ENCODE data around the gene AMBP.

The AMBP gene

GRCh38 chr9:114078021-114078780 is at the start of gene AMBP:
TSS of gene AMBP (minus strand) at chr9:114078300. CDS start at chr9:114078209, 91 bp downstream.
- DNase-seq = no peak

GRCh38 chr9:114126247-114127060 is 48.4 kb upstream of the AMBP start:
- no peak for DNase-seq

- no peak for DNase-seq
Measured at GRCh38 chr9:114125476-114126013, 47.4 kb upstream of the AMBP start.

DNA sequence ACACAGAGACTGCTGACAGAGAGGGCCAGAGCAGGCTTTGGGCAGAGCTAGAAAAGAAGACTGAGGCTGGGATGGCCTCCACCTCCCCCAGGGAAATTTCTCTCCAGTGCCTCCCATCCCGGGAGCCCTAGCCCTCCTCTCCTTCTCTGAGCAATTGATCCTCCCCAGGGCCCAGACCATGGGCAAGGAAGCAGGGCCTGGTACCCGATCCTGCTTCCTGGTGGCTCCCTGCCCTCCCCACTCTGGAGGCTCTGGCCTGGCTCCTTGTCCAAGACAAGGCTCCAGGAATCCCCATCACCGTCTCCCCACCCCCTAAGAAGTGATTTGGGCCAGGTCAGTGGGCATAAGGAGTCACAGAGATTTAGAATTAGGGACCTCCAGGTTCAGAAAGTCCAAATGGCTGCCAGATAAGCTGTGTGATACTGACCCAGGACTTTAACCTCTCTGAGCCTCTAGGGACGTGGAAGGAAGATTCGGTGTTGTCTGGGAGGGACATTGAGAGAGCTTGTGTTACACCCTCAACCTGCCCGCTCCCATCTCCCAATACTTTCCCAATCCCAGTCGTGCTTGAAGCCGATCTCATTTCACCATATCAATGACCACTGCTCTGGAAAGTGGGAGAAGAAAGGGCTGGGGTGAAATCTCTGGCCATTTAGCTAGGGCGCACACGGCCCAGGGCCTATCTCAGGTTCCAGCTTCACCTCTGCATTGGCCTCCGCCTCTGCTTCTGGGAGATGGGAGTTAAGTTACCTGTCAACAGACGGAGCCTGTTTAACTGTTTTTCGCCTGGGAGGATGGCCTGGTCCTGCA is 46.8 kb upstream of the AMBP start:
- DNase-seq = no peak

DNA sequence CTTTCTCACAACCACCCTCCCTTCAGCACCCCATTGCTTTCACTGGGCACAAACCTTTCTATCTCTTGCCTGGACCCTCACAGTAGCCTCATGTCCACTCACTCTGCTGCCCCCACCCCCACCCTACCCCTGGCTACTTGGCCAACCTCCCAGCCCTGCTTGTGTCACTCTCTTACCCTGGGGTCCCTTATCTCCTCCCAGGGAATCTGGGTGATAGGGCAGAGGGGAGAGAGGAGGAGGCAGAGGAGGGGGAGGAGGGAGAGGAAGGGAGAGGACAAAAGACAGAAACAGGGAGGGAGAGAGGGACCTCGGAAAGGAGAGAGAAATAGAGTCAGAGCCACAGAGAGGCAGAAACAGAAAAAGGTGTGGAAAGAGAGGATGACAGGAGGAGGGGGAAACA is 46.0 kb upstream of the AMBP start:
- DNase-seq = no peak

DNA sequence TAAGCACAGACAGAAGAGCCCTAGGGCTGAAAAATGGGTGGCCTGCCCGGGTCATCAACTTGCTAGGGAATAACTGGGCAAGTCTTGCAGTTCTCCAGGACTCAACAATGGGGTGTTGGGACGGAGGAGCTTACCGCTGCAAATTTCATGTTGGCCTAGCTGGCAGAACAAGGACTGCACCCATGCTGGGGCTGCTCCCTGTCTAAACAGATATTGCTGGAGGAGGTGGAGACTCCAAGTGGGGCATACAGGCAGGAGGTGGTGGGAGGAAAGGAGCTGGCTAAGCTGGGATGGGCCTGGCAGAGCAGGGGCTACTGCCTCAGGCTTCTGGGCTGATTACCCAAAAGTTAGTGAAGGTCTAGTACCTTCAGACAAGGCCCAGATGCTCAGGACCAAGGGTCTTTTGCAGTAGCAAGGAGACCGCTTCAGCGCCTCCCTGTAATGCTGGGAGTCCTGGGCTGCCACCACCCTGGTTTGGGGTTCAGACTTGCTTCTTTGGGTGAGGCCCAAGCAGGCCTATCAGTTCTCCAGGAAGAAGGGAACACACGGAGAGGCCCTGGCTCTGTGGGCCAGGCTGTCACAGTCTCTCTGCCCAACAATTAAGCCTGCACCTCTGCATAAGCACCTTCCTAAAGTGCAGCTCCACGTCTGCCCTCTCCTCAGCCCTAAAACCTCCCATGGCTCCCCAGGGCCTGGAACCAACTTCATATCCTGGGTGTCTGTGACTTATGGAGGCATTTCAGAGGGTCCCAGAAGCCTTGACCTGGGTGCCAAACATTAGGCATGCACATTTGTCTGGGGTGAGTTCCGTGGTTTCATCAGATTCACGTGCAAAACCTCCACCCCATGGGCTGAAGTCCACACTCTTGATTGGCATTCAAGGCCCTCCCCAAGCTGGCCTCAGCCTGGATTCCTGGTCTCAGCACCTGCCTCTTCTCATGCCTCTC is 45.2 kb upstream of the AMBP start:
- no peak for DNase-seq

GRCh38 chr9:114122136-114123027 is 44.3 kb upstream of the AMBP start:
- DNase-seq = no peak

- DNase-seq = no peak
Measured at GRCh38 chr9:114121227-114122135, 43.4 kb upstream of the AMBP start.

DNA sequence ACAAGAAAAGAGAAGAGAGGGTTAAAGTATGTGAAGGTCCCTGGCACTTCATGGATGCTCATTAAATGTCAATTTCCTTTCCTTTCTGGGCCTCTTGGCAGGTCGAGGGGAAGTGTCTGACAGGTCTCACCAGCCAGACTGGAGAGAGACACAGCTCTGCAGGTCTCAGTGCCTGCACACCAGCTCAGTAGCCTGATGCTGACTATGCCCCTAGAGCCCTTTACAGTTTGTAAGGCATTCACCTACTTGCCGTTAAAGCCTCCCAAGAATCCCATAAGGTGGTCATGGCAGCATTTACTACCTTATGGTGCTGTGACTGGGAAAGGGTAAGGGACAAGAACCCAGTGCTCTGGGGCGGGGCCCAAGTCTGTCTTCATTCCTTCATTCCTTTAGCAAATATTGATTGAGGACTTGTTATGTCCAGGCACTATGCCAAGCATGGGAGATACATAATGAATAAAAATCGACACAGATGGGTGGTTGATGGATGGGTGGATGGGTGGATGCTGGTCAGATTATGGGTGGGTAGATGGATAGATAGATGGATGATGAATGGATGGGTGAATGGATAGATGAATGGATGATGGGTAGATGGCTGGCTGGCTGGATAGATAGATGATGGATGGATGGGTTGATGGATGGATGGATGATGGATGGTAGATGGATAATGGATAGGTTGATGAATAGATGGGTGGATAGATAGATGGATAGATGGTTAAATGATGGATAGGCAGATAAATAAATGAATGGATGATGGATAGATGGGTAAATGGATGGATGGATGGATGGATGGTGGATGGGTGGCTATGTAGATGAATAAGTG is 42.3 kb upstream of the AMBP start:
- no peak for DNase-seq

DNA sequence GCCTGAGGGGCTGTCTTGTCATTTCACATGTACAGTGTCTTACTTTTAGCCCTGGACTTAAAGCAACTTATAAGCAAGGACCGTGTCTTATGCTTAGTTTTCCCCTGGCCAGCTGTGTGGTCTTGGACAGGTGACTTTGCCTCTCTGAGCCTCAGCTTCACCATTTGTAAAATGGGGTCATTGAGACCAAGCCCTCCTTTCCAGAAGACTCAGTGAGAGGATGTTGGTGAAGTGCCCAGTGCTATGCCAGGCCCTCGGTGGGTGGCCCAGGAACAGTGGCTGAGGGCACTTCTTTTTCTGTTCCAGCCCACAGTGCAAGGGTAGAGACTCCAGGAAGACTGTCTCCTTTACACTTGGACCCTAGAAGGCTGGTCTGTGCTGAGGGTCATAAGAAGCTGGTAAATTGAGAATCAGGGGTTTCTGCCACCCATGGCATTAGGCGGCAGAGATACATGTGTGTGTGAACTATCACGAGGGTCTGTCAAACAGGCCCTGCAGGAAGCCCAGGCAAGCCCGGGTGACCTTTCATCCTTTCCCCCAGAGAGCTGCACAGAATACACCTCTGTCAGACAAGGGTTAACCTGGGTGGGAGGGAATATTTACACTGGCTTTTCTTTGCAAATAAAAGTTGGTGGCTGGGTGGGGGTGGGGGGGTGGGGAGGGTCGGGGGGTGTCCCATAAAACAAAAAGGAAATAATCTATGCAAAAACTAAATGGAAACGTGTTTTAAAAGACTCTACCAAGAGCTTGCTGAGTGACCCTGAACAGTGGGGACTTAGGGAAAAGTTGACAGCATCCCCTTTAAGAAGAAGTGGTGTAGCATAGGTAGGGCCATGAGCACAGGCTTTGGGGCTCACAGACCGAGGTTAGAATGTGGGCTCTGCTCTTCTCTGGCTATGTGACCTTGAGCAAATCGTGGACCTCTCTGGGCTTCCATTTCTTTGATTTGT is 41.4 kb upstream of the AMBP start:
- no peak for DNase-seq

DNA sequence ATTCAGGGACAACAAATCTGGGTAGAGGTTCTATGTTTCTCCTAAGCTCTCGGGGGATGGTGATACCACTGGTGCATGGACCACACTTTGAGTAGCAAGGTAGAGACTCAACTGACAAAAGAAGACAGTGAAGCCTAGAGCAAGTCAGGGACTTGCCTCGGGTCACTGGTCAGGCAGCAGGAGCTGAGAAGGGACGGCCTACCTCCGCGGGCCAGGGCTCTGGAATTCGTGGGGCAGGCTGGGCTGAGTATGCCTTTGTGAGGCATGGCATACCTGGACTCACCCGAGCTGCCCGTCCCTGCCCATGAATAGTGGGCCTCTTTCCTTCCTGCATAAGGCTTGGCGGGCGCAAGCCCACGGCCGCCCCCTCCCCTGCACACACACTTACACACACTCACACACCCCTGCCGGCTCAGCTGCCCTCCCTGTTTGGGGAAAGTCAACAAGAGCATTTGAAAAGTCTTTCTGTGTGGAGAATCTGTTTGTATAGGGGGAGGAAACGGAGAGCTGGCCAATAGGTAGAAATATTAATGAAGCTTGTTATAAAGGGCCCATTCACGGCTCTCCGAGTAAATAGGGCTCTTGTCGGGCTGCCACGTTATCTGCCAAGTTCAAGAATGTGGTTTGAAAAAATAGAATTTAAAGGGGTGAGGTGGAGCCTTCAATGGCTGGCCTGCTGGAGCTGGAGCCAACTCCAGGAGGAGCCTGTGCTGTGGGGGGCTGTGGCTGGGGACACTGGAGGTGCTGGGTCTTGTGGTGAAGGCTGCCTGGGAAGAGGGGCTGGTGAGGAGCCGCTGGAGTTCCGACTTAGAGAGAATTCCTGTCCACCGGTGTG is 40.1 kb upstream of the AMBP start:
- no peak for DNase-seq

DNA sequence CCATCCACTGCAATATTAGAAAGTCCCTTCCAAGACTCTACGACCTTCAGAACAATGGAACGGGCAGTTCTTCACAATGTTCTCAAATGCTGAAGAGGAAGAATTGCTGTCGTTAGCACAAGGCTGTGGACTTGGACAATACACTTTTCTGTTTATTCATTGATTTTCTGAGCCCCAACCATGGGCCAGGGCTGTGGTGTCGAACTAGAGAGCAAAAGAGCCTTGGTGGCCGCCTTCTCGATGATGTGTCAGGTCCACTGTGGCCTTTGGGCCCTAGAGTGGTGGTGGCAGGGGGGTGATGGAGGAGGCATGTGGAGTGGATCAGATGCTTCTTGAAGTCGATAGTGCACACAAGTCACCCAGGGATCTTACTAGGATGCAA is 39.5 kb upstream of the AMBP start:
- DNase-seq = no peak

DNA sequence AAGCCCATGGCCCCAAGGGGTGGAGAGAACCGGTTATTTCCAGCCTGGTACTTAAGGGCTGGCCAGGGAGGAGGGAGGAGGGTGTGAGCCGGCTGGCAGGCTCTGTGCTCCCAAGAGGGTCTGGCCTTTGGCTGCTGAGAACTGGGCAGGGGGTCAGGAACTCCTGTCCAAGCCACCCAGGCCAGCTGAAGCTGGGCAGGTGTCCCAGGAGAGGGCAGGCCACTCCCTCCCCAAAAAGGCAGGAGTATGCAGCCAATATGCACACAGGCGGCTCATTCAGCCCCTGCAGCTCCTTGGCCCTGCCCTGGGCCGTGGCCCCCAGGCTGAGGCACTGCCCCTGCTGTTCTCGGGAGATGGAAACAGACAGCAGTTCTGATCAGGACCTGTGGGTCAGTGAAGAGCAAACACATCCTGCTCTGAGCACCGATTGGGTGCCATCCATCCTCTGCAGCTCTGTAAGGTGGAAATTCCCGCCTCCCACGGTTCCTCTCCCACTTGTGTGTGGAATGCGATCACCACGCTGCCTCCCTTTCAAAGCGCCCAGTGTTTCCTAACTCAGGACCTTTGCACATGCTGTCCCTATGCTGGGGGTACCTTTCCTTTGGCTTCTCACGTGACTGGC is 38.1 kb upstream of the AMBP start:
- no peak for DNase-seq

DNA sequence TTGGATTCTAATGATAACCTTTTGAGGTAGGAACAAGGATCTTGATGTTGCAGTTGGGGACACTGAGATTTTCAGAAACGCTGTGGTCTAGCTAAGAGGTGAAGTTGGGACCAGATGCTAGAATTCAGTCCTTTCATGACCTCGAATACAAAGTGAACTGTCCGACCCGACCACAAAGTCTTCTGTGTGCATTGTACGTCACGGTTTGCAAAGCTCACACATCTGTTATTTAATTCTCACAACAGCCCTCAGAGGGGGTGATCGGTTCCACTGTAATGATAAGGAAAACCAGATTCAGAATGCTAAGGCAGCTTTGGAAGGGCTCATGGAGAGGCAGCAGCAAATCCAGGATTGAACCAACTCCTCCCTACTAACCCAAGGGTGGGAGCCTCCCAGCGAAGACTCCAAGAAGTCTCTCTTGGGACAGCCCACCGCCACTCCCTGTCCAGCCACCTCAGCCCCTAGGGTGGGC is 37.6 kb upstream of the AMBP start:
- no peak for DNase-seq

DNA sequence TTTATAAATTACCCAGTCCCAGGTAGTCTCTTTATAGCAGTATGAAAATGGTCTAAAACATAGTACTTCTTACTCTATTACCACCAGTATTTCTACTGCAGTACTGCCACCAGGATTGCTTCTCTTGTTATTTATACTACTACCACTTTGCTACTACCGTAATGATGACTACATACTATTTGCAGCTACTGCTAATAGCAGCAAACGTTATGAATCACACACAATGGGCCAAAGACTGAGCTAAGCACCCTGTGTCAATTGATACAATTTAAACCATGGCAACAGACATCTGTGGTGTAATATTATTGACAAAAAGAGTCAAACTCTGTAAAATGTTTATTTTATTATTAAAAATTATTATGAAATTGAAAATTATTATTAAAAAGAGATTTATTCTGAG is 36.3 kb upstream of the AMBP start:
- no peak for DNase-seq
